HG03196 (cell line): ENCODE data around the gene C19orf25.
"Not testable (repeated sequence)": the region's sequence is repeated elsewhere in the genome, so short reads cannot be mapped to it uniquely, and the experiment has no call there.

Experiments
- ATAC-seq: cut with Tn5 transposase; IDR thresholded peaks from one replicate; pipeline ENCODE4 v1.9.1; 2021; ENCODE audit not compliant: unreplicated experiment

Gene C19orf25

GRCh38 chr19:1449467-1450442 is 29.3 kb downstream of the C19orf25 start, which contains the start of gene APC2:
APC2 (plus strand) TSS chr19:1450121; CDS start chr19:1453002, 2,881 bp downstream.
- no peak for ATAC-seq

- no peak for ATAC-seq
Measured at GRCh38 chr19:1447944-1448343, 31.1 kb downstream of the C19orf25 start.

- no peak for ATAC-seq
Measured at GRCh38 chr19:1447504-1447903, 31.5 kb downstream of the C19orf25 start.

- ATAC-seq: no peak
Measured at GRCh38 chr19:1446713-1447481, 32.1 kb downstream of the C19orf25 start.

- no peak for ATAC-seq
Measured at GRCh38 chr19:1445932-1446712, 32.9 kb downstream of the C19orf25 start.

GRCh38 chr19:1445185-1445931 is 33.7 kb downstream of the C19orf25 start:
- ATAC-seq: peak; percentile 73

- no peak for ATAC-seq
Measured at GRCh38 chr19:1441677-1442438, 37.2 kb downstream of the C19orf25 start.

GRCh38 chr19:1441022-1441426 is 38.0 kb downstream of the C19orf25 start:
- no peak for ATAC-seq

- ATAC-seq: no peak
Measured at GRCh38 chr19:1440418-1440801, 38.6 kb downstream of the C19orf25 start.

- ATAC-seq: not testable (repeated sequence)
Measured at GRCh38 chr19:1439525-1440417, 39.2 kb downstream of the C19orf25 start.

- ATAC-seq: no peak
Measured at GRCh38 chr19:1438933-1439354, 40.1 kb downstream of the C19orf25 start.

- ATAC-seq: peak; percentile 74
Measured at GRCh38 chr19:1438035-1438932, 40.7 kb downstream of the C19orf25 start, which contains the start of gene RPS15. RPS15 (plus strand) TSS chr19:1438396; CDS start chr19:1438426, 30 bp downstream.

- no peak for ATAC-seq
Measured at GRCh38 chr19:1437609-1438008, 41.4 kb downstream of the C19orf25 start.

GRCh38 chr19:1435378-1435989 is 43.5 kb downstream of the C19orf25 start:
- ATAC-seq: no peak

- no peak for ATAC-seq
Measured at GRCh38 chr19:1434577-1435060, 44.4 kb downstream of the C19orf25 start.

- ATAC-seq: no peak
Measured at GRCh38 chr19:1434040-1434366, 45.0 kb downstream of the C19orf25 start.
